ENCODE measurements around the gene OTX2.

The OTX2 gene

GRCh38 chr14:56805992-56806727 is 4.1 kb downstream of the OTX2 start:
- Histone ChIP-seq H3K27ac (replicated peaks; ENCODE audit: low read length) (peak overlapping the region; percentile 84), H3K27me3 (ENCODE audit: control insufficient read depth in 3 of 3, insufficient read depth in 3 of 3, low read depth in 1 of 3, low read length in 3 of 3) (peaks cover 0 to 100% (median 0%) of the 10 kb centered on the region in 3 experiments), H2BK12ac (ENCODE audit: low read length) (no peak overlapping the region), H3K4me2 (ENCODE audit: insufficient read depth, low read length, poor library complexity, severe bottlenecking) (peak overlapping the region; percentile 54), H3K4ac (ENCODE audit: low read length) (no peak overlapping the region), H3K14ac (ENCODE audit: low read length) (no peak overlapping the region), H4K8ac (ENCODE audit: low read depth, low read length) (no peak overlapping the region), H2AK5ac (ENCODE audit: low read depth, low read length) (no peak overlapping the region), H2AFZ (ENCODE audit: low read length) (no peak overlapping the region), H3K23ac (ENCODE audit: low read depth, low read length, poor library complexity) (no peak overlapping the region), H4K91ac (ENCODE audit: low read depth, low read length, poor library complexity) (no peak overlapping the region), H2BK120ac (ENCODE audit: low read depth, low read length) (no peak overlapping the region), H3K79me1 (ENCODE audit: low read depth, low read length) (peaks cover 8% of the 10 kb centered on the region), H3K9me3 (replicated peaks in 1 of 2; ENCODE audit: control insufficient read depth in 2 of 2, insufficient read depth in 1 of 2, low read depth in 1 of 2, low read length in 2 of 2) (no peaks in the 10 kb centered on the region), H3K9ac (ENCODE audit: low read depth, low read length, poor library complexity) (no peak overlapping the region), H3K18ac (ENCODE audit: low read length) (no peak overlapping the region), H3K4me1 (ENCODE audit: control insufficient read depth in 2 of 2, insufficient read depth in 1 of 2, low read depth in 1 of 2, low read length in 2 of 2) (peaks cover 0 to 26% of the 10 kb centered on the region in 2 donors), H2BK5ac (ENCODE audit: low read length) (no peak overlapping the region), H2BK15ac (ENCODE audit: low read length) (no peak overlapping the region), H3K4me3 (ENCODE audit: low read length in 2 of 2) (peak overlapping the region in 1 of 2 donors; percentile 80), H3K36me3 (replicated peaks in 1 of 2; ENCODE audit: control insufficient read depth in 2 of 2, insufficient read depth in 2 of 2, low read length in 2 of 2) (peaks cover 0 to 38% of the 10 kb centered on the region in 2 donors)
- WGBS, 2 donors (ENCODE audit: extremely low coverage in 2 of 2, insufficient read length in 2 of 2, insufficient replicate concordance in 1 of 2) = no CpG with 5 or more reads among the region's 9 CpGs
- DNase-seq (ENCODE audit: low spot score) = no peak

GRCh38 chr14:56805201-56805991 is 4.9 kb downstream of the OTX2 start:
- no CpG with 5 or more reads among the region's 18 CpGs for WGBS, 2 donors (ENCODE audit: extremely low coverage in 2 of 2, insufficient read length in 2 of 2, insufficient replicate concordance in 1 of 2)
- Histone ChIP-seq H2BK120ac (ENCODE audit: low read depth, low read length) (no peak overlapping the region), H2BK5ac (ENCODE audit: low read length) (no peak overlapping the region), H4K91ac (ENCODE audit: low read depth, low read length, poor library complexity) (no peak overlapping the region), H3K4ac (ENCODE audit: low read length) (no peak overlapping the region), H3K4me2 (ENCODE audit: insufficient read depth, low read length, poor library complexity, severe bottlenecking) (peak overlapping the region; percentile 84), H3K79me1 (ENCODE audit: low read depth, low read length) (peaks cover 8% of the 10 kb centered on the region), H3K27ac (replicated peaks; ENCODE audit: low read length) (peak overlapping the region; percentile 84), H4K8ac (ENCODE audit: low read depth, low read length) (no peak overlapping the region), H2BK15ac (ENCODE audit: low read length) (no peak overlapping the region), H3K23ac (ENCODE audit: low read depth, low read length, poor library complexity) (peak overlapping the region; percentile 80), H3K18ac (ENCODE audit: low read length) (peak overlapping the region; percentile 66), H3K27me3 (ENCODE audit: control insufficient read depth in 3 of 3, insufficient read depth in 3 of 3, low read depth in 1 of 3, low read length in 3 of 3) (peaks cover 0 to 100% (median 0%) of the 10 kb centered on the region in 3 experiments), H3K9ac (ENCODE audit: low read depth, low read length, poor library complexity) (peak overlapping the region; percentile 97), H3K36me3 (replicated peaks in 1 of 2; ENCODE audit: control insufficient read depth in 2 of 2, insufficient read depth in 2 of 2, low read length in 2 of 2) (peaks cover 0 to 40% of the 10 kb centered on the region in 2 donors), H3K4me3 (ENCODE audit: low read length in 2 of 2) (peak overlapping the region in 1 of 2 donors; percentile 80), H3K14ac (ENCODE audit: low read length) (peak overlapping the region; percentile 65), H2AK5ac (ENCODE audit: low read depth, low read length) (no peak overlapping the region), H2AFZ (ENCODE audit: low read length) (no peak overlapping the region), H3K4me1 (ENCODE audit: control insufficient read depth in 2 of 2, insufficient read depth in 1 of 2, low read depth in 1 of 2, low read length in 2 of 2) (peaks cover 0 to 25% of the 10 kb centered on the region in 2 donors), H3K9me3 (replicated peaks in 1 of 2; ENCODE audit: control insufficient read depth in 2 of 2, insufficient read depth in 1 of 2, low read depth in 1 of 2, low read length in 2 of 2) (no peaks in the 10 kb centered on the region), H2BK12ac (ENCODE audit: low read length) (no peak overlapping the region)
- no peak for DNase-seq (ENCODE audit: low spot score)

DNA sequence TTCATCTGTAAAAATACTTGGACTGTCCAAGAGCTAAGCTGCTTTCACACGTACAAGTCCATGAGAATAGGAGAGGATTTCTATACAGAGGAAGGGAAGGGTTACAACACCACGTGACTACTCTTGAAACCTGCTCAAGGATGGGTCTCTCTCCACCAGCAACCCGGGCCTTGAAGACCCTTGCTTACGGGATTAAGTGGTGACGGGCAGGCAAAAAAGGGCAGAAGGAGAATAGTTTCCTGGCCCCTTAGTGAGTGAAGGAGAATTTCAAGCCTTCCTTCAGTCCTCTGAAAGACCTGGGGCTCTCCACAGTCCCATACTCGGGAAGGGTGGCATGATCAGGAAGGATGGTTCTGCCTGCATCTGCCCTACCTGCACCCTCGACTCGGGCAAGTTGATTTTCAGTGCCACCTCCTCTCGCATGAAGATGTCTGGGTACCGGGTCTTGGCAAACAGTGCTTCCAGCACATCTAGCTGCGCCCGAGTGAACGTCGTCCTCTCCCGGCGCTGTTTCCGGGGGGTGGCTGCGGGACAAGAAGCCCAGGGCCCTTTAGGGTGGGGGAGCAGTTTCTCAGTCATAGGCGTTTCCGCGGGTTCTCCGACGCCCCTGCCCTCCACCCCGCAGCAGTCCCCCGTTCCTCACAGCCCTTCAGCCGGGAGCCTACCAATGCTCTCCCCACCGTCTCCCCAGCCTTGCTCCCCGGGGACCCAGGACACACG is 6.3 kb downstream of the OTX2 start:
- Histone ChIP-seq H3K9ac (ENCODE audit: low read depth, low read length, poor library complexity) (peak overlapping the region; percentile 83), H3K27ac (replicated peaks; ENCODE audit: low read length) (no peak overlapping the region), H3K4me2 (ENCODE audit: insufficient read depth, low read length, poor library complexity, severe bottlenecking) (peak overlapping the region; percentile 56), H2AFZ (ENCODE audit: low read length) (no peak overlapping the region), H3K4ac (ENCODE audit: low read length) (no peak overlapping the region), H2BK5ac (ENCODE audit: low read length) (peak overlapping the region; percentile 15), H3K9me3 (replicated peaks in 1 of 2; ENCODE audit: control insufficient read depth in 2 of 2, insufficient read depth in 1 of 2, low read depth in 1 of 2, low read length in 2 of 2) (no peaks in the 10 kb centered on the region), H3K79me1 (ENCODE audit: low read depth, low read length) (peaks cover 8% of the 10 kb centered on the region), H2AK5ac (ENCODE audit: low read depth, low read length) (no peak overlapping the region), H3K36me3 (replicated peaks in 1 of 2; ENCODE audit: control insufficient read depth in 2 of 2, insufficient read depth in 2 of 2, low read length in 2 of 2) (peaks cover 0 to 40% of the 10 kb centered on the region in 2 donors), H2BK15ac (ENCODE audit: low read length) (no peak overlapping the region), H3K27me3 (ENCODE audit: control insufficient read depth in 3 of 3, insufficient read depth in 3 of 3, low read depth in 1 of 3, low read length in 3 of 3) (peaks cover 0 to 100% (median 0%) of the 10 kb centered on the region in 3 experiments), H3K4me1 (ENCODE audit: control insufficient read depth in 2 of 2, insufficient read depth in 1 of 2, low read depth in 1 of 2, low read length in 2 of 2) (peaks cover 0 to 29% of the 10 kb centered on the region in 2 donors), H2BK12ac (ENCODE audit: low read length) (no peak overlapping the region), H3K23ac (ENCODE audit: low read depth, low read length, poor library complexity) (peak overlapping the region; percentile 92), H3K4me3 (ENCODE audit: low read length in 2 of 2) (peak overlapping the region in 1 of 2 donors; percentile 80), H3K14ac (ENCODE audit: low read length) (peak overlapping the region; percentile 3), H4K8ac (ENCODE audit: low read depth, low read length) (no peak overlapping the region), H3K18ac (ENCODE audit: low read length) (peak overlapping the region; percentile 55), H4K91ac (ENCODE audit: low read depth, low read length, poor library complexity) (no peak overlapping the region), H2BK120ac (ENCODE audit: low read depth, low read length) (no peak overlapping the region)
- WGBS, 2 donors (ENCODE audit: extremely low coverage in 2 of 2, insufficient read length in 2 of 2, insufficient replicate concordance in 1 of 2) = no CpG with 5 or more reads among the region's 29 CpGs
- no peak for DNase-seq (ENCODE audit: low spot score)
